ENCODE results near the gene KLF17. TPM values are rescaled to one million over a fixed set of nuclear protein-coding genes. Genes with fewer than 3 reads are reported as not detected.
"Not testable (repeated sequence)": the region's sequence is repeated elsewhere in the genome, so short reads cannot be mapped to it uniquely, and the experiment has no call there.

KLF17 gene
- total RNA-seq, 4 donors from 2014 or later = not detected

DNA sequence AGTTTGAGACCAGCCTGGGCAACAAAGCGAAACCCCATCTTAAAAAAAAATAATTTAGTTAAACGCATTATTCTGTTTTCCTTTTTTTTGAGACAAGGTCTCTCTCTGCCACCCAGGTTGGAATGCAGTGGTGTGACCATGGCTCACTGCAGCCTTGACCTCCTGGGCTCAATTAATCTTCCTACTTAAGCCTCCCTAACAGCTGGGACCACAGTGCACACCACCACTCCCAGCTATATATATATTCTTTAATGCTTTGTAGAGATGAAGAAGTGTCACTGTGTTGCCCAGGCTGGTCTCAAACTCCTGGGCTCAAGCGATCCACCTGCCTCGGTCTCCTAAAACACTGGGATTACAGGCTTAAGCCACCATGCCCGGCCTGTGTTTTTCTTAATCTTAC lies 7.7 kb upstream of the KLF17 start:
- no peaks in the 10 kb centered on the region for H3K27me3 ChIP-seq
- TF ChIP-seq, protein P1, sequence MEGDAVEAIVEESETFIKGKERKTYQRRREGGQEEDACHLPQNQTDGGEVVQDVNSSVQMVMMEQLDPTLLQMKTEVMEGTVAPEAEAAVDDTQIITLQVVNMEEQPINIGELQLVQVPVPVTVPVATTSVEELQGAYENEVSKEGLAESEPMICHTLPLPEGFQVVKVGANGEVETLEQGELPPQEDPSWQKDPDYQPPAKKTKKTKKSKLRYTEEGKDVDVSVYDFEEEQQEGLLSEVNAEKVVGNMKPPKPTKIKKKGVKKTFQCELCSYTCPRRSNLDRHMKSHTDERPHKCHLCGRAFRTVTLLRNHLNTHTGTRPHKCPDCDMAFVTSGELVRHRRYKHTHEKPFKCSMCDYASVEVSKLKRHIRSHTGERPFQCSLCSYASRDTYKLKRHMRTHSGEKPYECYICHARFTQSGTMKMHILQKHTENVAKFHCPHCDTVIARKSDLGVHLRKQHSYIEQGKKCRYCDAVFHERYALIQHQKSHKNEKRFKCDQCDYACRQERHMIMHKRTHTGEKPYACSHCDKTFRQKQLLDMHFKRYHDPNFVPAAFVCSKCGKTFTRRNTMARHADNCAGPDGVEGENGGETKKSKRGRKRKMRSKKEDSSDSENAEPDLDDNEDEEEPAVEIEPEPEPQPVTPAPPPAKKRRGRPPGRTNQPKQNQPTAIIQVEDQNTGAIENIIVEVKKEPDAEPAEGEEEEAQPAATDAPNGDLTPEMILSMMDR (IDR thresholded peaks at IDR 0.05) = no peak
- TF ChIP-seq POLR2A (IDR thresholded peaks at IDR 0.05) = no peak

DNA sequence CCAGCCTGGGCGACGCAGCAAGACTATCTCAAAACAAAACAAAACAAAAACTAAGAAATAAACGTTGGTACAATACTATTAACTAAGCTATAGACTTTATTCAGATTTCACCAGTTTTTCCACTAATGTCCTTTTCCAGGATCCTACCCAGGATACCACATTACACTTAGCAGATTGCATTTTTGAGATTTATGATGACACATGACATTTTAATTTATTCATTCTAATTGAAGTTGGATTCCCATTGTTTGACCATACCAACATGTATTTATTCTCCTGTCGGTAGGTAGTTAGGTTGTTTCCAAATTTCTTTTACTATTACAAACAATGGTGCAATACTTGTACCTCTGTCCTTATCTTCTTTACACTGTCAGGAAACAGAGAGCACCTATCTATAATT lies 6.8 kb upstream of the KLF17 start:
- no peak overlapping the region for H3K27ac ChIP-seq
- no peaks in the 10 kb centered on the region for H3K36me3 ChIP-seq
- H3K27me3 ChIP-seq = no peaks in the 10 kb centered on the region
- no peak overlapping the region for H3K4me3 ChIP-seq
- H3K9me3 ChIP-seq = no peaks in the 10 kb centered on the region
- TF ChIP-seq, protein P1 (IDR thresholded peaks at IDR 0.05) = no peak
- no peak for TF ChIP-seq POLR2A (IDR thresholded peaks at IDR 0.05)
- no peak for DNase-seq
- H3K4me1 ChIP-seq = no peaks in the 10 kb centered on the region

More for the DNA sequence above, 7.7 kb upstream of the KLF17 start:
- no peak overlapping the region for H3K27ac ChIP-seq
- no peaks in the 10 kb centered on the region for H3K4me1 ChIP-seq
- DNase-seq = no peak
- no peaks in the 10 kb centered on the region for H3K9me3 ChIP-seq
- no peaks in the 10 kb centered on the region for H3K36me3 ChIP-seq
- H3K4me3 ChIP-seq = no peak overlapping the region

DNA sequence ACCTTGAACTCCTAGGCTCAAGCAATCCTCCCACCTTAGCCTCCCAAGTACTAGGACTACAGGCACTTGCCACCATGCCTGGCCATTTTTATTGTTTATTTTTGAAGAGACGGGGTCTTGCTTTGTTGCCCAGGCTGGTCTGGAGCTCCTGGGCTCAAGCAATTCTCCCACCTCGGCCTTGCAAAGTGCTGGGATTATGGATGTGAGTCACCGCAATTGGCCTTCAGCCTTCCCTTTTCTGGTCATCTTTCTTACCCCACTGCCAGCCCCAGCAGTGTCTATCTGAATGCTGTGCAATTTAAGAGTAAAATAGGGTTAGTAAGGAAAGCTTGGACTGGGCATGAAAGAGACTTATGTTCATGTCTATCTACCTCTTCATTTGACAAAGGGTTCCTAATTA lies 6.1 kb upstream of the KLF17 start:
- Histone ChIP-seq H3K9me3 (no peaks in the 10 kb centered on the region), H3K4me1 (no peaks in the 10 kb centered on the region), H3K4me3 (no peak overlapping the region), H3K27ac (no peak overlapping the region), H3K36me3 (no peaks in the 10 kb centered on the region), H3K27me3 (no peaks in the 10 kb centered on the region)
- no peak for DNase-seq
- TF ChIP-seq, protein P1 (IDR thresholded peaks at IDR 0.05) = no peak
- no peak for TF ChIP-seq POLR2A (IDR thresholded peaks at IDR 0.05)

GRCh38 chr1:44113095-44113609 lies 5.5 kb upstream of the KLF17 start:
- no peaks in the 10 kb centered on the region for H3K27me3 ChIP-seq
- DNase-seq = no peak
- no peak overlapping the region for H3K4me3 ChIP-seq
- no peaks in the 10 kb centered on the region for H3K9me3 ChIP-seq
- no peaks in the 10 kb centered on the region for H3K36me3 ChIP-seq
- no peak overlapping the region for H3K27ac ChIP-seq
- no peak for TF ChIP-seq POLR2A (IDR thresholded peaks at IDR 0.05)
- TF ChIP-seq, protein P1 (IDR thresholded peaks at IDR 0.05) = no peak
- no peaks in the 10 kb centered on the region for H3K4me1 ChIP-seq

DNA sequence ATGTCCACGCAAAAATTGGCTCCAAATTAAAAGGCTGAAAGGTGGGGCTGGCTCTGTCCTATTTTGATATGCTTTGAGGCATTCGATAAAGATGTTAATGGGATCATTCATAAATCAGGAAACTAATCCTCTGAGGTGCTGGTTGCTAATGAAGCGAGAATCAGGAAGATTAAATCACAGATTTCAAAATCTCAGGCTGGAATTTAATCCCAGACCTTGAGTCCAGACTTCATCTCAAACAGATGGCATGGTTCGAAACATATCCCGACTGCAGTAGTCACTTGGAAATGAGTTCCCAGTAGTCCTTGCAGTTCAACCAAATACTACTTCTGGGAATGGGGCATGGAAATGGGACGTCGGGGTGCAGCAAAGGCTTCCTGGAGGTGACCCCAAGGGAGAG lies 4.5 kb upstream of the KLF17 start:
- no peak for DNase-seq
- no peak for TF ChIP-seq POLR2A (IDR thresholded peaks at IDR 0.05)
- TF ChIP-seq, protein P1 (IDR thresholded peaks at IDR 0.05) = no peak
- Histone ChIP-seq H3K36me3 (no peaks in the 10 kb centered on the region), H3K27ac (no peak overlapping the region), H3K9me3 (no peaks in the 10 kb centered on the region), H3K27me3 (no peaks in the 10 kb centered on the region), H3K4me1 (no peaks in the 10 kb centered on the region), H3K4me3 (no peak overlapping the region)

DNA sequence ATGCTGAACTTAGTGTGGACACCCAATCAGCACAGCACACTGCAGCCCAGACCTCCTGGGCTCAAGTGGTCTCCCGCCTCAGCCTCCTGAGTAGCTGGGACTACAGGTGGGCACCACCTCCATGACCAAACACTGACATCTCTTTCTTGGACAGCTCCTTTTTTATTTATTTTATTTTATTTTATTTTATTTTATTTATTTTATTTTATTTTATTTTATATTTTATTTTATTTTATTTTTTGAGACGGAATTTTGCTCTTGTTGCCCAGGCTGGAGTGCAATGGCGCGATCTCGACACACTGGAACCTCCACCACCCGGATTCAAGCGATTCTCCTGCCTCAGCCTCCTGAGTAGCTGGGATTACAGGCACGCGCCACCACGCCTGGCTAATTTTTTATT lies 1.3 kb upstream of the KLF17 start:
- not testable (repeated sequence) for H3K9me3 ChIP-seq, H3K4me3 ChIP-seq, H3K36me3 ChIP-seq, H3K27me3 ChIP-seq, DNase-seq, H3K4me1 ChIP-seq, H3K27ac ChIP-seq

All from Peyer's patch (tissue), 4 donors.